Neuron (in vitro differentiated cells): ENCODE measurements around the gene NCKAP5.
"Not testable (repeated sequence)": the region's sequence is repeated elsewhere in the genome, so short reads cannot be mapped to it uniquely, and the experiment has no call there.

Experiments
- H2AFZ ChIP-seq: one replicate; pipeline ENCODE4 v1.6.1; 2013; ENCODE audit warnings: low read depth, mild to moderate bottlenecking, inconsistent platforms, low read length, moderate library complexity
- H3K27me3 ChIP-seq: one replicate; pipeline ENCODE4 v1.6.1; 2013; ENCODE audit warnings: low read length; ENCODE audit not compliant: insufficient read depth
- H3K36me3 ChIP-seq: one replicate; pipeline ENCODE4 v1.6.1; 2013; ENCODE audit warnings: low read length; ENCODE audit not compliant: insufficient read depth
- H3K4me1 ChIP-seq: one replicate; pipeline ENCODE4 v1.6.1; 2013; ENCODE audit warnings: low read length; ENCODE audit not compliant: insufficient read depth
- H3K4me3 ChIP-seq: 2 replicates; pipeline ENCODE4 v1.5.1; 2013; ENCODE audit warnings: mild to moderate bottlenecking, low read length, moderate library complexity
- H3K9me3 ChIP-seq: one replicate; pipeline ENCODE4 v1.6.1; 2013; ENCODE audit warnings: low read length

NCKAP5 gene

GRCh38 chr2:133526530-133527300 lies 41.5 kb downstream of the NCKAP5 start:
- H3K4me1 ChIP-seq, result no peaks in the 10 kb centered on the region
- H3K27me3 ChIP-seq, result no peaks in the 10 kb centered on the region
- no peak overlapping the region for H3K4me3 ChIP-seq
- H3K9me3 ChIP-seq, result no peaks in the 10 kb centered on the region
- H3K36me3 ChIP-seq, result peaks cover 6% of the 10 kb centered on the region
- no peak overlapping the region for H2AFZ ChIP-seq

DNA sequence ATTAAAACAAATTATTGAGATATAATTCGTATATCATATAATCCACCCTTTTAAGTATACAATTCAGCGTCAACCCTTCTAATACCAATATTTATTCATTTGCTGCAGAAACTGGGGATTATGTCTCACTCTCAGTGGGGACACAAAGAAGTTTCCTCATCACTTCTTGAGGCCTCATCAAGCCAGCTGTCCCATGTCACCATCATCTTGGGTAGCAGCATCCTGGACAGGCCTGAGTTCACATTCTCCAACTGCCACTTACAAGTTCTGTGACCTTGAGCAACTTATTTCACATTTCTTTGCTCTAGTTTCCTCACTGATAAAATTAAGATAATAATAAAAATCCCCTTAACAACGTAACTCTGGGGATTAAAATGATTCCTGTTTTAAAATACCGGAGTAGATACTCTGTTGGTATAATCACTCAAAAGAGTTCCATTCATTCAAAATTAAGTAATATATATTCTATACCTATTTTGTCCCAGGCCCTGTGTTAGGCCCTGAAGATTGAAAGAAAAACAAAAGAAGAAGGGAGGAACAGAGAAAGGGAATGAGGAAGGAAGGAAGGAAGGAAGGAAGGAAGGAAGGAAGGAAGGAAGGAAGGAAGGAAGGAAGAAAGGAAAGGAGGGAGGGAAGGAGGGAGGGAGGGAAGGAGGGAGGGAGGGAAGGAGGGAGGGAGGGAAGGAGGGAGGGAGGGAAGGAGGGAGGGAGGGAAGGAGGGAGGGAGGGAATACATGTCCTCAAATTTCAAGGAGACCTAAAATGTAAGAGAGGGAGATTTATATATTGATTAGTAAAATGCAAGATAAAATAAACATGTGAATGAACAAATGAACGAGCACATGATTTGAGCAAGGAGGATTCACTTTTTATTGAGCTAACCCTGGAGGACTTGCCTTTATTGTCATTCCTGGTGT lies 42.4 kb downstream of the NCKAP5 start:
- H3K9me3 ChIP-seq, result no peaks in the 10 kb centered on the region
- H3K27me3 ChIP-seq, result no peaks in the 10 kb centered on the region
- no peak overlapping the region for H3K4me3 ChIP-seq
- H3K4me1 ChIP-seq, result no peaks in the 10 kb centered on the region
- peaks cover 6% of the 10 kb centered on the region for H3K36me3 ChIP-seq
- no peak overlapping the region for H2AFZ ChIP-seq

DNA sequence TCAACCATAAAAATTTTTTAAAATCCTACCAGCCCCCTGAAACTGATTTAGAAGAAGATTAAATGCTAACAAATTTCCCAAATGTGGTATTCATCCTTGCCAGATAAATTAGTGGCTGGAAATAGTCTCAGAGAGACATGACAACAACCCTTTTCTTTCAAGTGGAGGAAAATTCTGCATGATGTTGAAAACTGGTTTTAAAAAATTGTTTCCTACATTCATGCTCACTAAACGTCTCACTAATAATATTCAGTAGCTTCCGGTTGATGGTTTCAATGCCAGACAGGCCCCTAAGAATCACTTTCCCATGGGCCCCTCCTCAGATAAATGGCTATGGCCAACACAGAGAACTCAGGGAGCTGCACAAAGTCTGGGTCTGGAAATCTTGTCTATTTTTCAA lies 43.2 kb downstream of the NCKAP5 start:
- Histone ChIP-seq H2AFZ (no peak overlapping the region), H3K4me3 (no peak overlapping the region), H3K4me1 (no peaks in the 10 kb centered on the region), H3K9me3 (no peaks in the 10 kb centered on the region), H3K27me3 (no peaks in the 10 kb centered on the region), H3K36me3 (peaks cover 6% of the 10 kb centered on the region)

DNA sequence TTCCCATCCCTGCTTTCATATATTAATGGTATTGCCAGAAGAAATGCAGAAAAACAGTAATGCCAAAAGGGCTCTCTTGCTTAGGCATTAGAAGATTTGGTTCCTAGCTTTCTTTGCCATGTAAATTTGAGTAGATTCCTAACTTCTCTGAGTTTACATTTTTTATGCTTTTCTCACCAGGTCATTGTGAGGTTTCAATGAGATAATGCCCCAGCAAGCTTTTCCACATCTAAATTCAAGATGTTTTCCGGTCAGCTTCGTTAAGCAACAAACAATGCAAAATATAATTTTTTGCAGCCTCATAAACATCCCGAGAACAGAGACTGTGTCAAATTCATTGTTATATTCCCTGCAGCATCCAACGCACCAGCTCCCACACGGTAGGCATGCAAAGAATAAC lies 44.9 kb downstream of the NCKAP5 start:
- Histone ChIP-seq H3K4me3 (no peak overlapping the region), H3K36me3 (peaks cover 6% of the 10 kb centered on the region), H2AFZ (no peak overlapping the region), H3K27me3 (no peaks in the 10 kb centered on the region), H3K4me1 (no peaks in the 10 kb centered on the region), H3K9me3 (no peaks in the 10 kb centered on the region)

DNA sequence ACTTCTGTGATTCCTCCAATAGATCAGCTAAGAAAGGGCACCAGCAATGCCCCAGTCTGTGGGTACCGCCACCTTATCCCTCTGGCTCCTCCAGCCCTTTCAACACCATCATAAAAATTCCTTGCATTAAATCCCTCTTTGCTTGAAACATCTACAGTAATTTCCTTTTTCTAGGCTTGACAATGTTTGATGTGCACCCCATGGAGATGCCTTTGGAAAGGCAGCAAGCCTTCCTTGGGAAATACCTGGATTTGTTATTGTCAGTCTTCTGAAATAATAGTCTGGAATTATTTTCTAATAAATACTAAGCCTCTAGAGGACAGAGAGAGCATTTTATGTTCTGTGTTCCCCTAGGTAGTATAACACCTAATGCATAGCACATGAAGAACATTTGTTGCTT lies 46.1 kb downstream of the NCKAP5 start:
- H3K36me3 ChIP-seq, result peaks cover 6% of the 10 kb centered on the region
- H3K4me3 ChIP-seq, result no peak overlapping the region
- H3K9me3 ChIP-seq, result no peaks in the 10 kb centered on the region
- no peaks in the 10 kb centered on the region for H3K27me3 ChIP-seq
- H3K4me1 ChIP-seq, result no peaks in the 10 kb centered on the region
- H2AFZ ChIP-seq, result no peak overlapping the region

DNA sequence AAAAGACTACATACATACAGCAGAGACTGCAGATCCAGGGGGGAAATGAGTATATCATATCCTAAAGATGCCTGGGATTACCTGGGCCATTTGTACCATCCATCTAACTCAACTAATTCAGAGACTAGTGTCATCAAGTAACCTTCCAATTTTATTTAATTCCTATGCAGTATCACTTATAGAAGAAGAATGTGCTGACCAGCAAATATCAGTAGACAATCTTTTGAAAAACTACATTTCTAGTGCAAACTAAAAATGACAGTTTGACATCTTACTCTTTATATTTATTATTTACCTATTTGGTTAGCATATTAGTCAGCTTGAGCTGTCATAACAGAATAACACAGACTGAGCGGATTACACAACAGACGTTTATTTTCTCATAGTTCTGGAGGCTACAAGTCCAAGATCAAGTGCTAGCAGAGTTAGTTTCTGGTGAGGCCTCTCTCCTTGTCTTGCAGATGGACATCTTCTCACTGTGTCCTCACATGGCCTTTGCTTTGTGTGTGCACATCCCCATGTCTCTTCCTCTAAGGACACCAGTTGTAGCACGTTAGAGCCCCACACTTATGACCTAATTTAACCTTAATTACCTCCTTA lies 47.0 kb downstream of the NCKAP5 start:
- Histone ChIP-seq H3K4me1 (no peaks in the 10 kb centered on the region), H3K36me3 (peaks cover 11% of the 10 kb centered on the region), H3K27me3 (no peaks in the 10 kb centered on the region), H2AFZ (no peak overlapping the region), H3K4me3 (no peak overlapping the region), H3K9me3 (no peaks in the 10 kb centered on the region)

DNA sequence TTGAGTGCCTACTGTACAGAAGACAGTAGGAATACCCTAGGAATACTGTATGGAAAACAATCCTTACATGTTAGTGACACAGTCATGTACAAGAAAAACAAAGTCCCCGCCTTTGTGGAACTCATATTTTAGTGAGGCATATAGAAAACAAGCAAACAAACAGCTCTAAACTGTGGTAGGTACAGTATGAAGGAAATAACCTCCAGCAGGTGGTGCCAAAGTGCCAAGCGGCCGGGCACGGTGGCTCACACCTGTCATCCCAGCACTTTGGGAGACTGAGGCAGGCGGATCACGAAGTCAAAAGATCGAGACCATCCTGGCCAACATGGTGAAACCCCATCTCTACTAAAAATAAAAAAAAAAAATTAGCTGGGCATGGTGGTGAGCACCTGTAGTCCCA lies 48.6 kb downstream of the NCKAP5 start:
- peaks cover 11% of the 10 kb centered on the region for H3K36me3 ChIP-seq

GRCh38 chr2:133518700-133519344 lies 49.4 kb downstream of the NCKAP5 start:
- no peaks in the 10 kb centered on the region for H3K9me3 ChIP-seq
- no peaks in the 10 kb centered on the region for H3K27me3 ChIP-seq
- H2AFZ ChIP-seq, result no peak overlapping the region
- H3K4me3 ChIP-seq, result no peak overlapping the region
- peaks cover 12% of the 10 kb centered on the region for H3K36me3 ChIP-seq
- no peaks in the 10 kb centered on the region for H3K4me1 ChIP-seq

More for the DNA sequence above, 48.6 kb downstream of the NCKAP5 start:
- not testable (repeated sequence) for H2AFZ ChIP-seq, H3K27me3 ChIP-seq, H3K9me3 ChIP-seq, H3K4me3 ChIP-seq, H3K4me1 ChIP-seq

DNA sequence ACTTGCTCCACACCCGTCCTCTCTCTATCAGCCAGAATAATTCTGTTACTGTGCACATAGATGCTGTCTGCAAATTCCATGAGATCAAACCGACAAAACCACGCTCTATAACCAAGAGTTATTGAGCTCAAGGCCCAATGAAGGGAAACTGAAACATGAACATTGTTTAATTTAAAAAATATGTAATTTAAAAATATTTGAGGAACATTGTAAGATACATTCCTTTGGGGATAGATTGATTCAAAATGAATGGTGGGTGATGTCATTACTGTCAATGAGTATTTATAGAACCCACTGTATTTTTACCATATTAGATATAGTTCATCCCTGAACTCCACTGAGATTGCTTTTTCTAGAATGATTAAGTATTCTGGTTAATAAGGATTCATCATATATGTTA lies 50.4 kb downstream of the NCKAP5 start:
- no peak overlapping the region for H2AFZ ChIP-seq
- peaks cover 14% of the 10 kb centered on the region for H3K36me3 ChIP-seq
- no peaks in the 10 kb centered on the region for H3K27me3 ChIP-seq
- no peak overlapping the region for H3K4me3 ChIP-seq
- no peaks in the 10 kb centered on the region for H3K9me3 ChIP-seq
- no peaks in the 10 kb centered on the region for H3K4me1 ChIP-seq

- no peaks in the 10 kb centered on the region for H3K9me3 ChIP-seq
- H3K4me1 ChIP-seq, result no peaks in the 10 kb centered on the region
- H3K36me3 ChIP-seq, result peaks cover 14% of the 10 kb centered on the region
- H2AFZ ChIP-seq, result no peak overlapping the region
- H3K4me3 ChIP-seq, result no peak overlapping the region
- no peaks in the 10 kb centered on the region for H3K27me3 ChIP-seq
Measured at GRCh38 chr2:133516405-133517026, 51.7 kb downstream of the NCKAP5 start.

DNA sequence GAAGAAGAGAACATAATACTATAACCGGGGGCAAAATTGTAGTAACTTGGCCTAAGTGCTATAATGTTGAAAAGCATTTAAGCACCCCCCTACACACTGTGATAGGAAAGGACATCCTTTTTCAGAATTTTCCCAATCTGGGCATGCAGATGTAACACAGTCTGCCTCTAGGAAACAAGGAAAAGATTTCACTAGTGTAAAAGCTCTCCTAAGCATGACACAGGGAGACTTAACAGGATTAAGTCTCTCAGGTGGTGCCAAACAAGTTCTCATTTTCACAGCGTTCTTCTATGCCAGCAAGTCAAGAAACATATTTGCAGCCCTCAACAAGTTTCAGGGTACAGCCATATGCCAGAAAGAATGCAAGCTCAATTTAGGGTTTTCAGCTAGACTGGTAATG lies 53.0 kb downstream of the NCKAP5 start:
- no peak overlapping the region for H3K4me3 ChIP-seq
- no peaks in the 10 kb centered on the region for H3K27me3 ChIP-seq

DNA sequence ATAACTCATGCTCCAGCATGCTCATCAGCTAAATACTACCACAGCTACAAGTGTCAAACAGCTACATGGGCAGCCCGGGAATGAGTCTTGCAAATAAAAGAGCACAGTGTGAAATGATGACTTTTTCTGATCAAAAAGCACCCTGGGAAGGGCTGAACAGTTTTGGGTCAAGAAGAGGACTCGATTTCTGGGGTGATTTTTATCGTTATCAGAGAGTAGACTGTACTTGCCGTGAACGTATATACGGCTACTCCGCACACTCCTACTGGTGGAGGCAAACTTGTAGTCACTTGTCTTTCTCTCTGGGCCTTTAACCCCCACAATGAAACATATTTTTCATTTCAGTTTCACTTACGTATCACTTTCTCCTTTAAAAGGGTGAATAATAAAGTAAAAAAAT lies 54.4 kb downstream of the NCKAP5 start:
- peaks cover 14% of the 10 kb centered on the region for H3K36me3 ChIP-seq
- H3K4me1 ChIP-seq, result peaks cover 5% of the 10 kb centered on the region
- H3K27me3 ChIP-seq, result no peaks in the 10 kb centered on the region
- H3K9me3 ChIP-seq, result no peaks in the 10 kb centered on the region
- no peak overlapping the region for H2AFZ ChIP-seq
- H3K4me3 ChIP-seq, result no peak overlapping the region

More for the DNA sequence above, 53.0 kb downstream of the NCKAP5 start:
- Histone ChIP-seq H3K4me1 (no peaks in the 10 kb centered on the region), H3K36me3 (peaks cover 14% of the 10 kb centered on the region), H2AFZ (no peak overlapping the region), H3K9me3 (no peaks in the 10 kb centered on the region)
